ENCODE measurements around the gene LBHD2. TPM values are rescaled to one million over a fixed set of nuclear protein-coding genes. Genes with fewer than 3 reads are reported as not detected.

Gene LBHD2
- total and polyA plus RNA-seq, 10 of the 15 experiments (the other 5 are each of a cell fraction or from before 2014, with no cell fraction given): not detected

DNA sequence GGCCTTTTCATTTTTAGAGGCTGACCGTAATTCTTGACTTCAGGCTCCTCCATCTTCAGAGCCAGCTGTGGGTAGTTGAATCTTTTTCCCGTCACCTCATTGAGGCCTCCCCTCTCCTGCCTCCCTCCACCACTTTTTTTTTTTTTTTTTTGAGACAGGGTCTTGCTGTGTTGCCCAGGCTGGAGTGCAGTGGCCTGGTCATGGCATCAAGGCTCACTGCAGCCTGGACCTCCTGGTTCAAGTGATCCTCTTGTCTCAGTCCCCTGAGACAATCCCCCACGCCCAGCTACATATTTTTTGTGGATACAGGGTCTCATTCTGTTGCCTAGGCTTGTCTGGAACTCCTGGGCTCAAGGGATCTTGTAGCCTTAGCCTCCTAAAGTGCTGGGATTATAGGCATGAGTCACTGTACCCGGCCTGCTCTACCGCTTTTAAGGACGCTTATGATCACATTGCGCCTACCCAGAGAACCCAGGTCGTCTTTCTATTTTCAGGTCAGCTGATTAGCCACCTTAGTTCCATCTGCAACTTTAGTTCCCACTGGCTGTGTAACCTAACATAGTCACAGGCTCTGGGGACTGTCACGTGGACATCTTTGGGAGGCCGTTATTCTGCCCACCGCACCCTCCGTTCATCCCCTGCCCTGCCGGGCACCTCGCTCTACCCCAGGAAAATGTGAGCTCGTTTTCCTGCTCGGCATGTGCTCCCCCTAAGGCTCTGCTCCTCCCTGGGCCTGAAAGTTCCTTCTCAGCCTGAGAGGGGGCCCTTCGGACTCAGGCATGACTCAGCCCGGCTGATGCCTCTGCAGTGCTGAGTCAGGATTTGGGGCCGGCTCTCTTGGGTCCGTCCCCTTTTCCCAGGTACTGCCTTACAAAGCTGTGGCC lies 52.6 kb downstream of the LBHD2 start:
- no peak overlapping the region for H3K9ac ChIP-seq (ENCODE audit: control insufficient read depth, insufficient read depth, low read length)
- peaks cover 3 to 9% of the 10 kb centered on the region in 2 experiments; a peak in 3 of 4 replicates for H3K36me3 ChIP-seq (ENCODE audit: control insufficient read depth in 2 of 2, insufficient read depth in 2 of 2, low read length in 1 of 2)
- H4K20me1 ChIP-seq (ENCODE audit: control insufficient read depth, insufficient read depth): no peaks in the 10 kb centered on the region
- FAIRE-seq (no peak), ATAC-seq (no peak), DNase-seq (ENCODE audit: low read depth, low spot score) (no peak)
- intact Hi-C loops (cut with micrococcal nuclease; ENCODE audit: unreplicated experiment): no loop called here
- 75% methylated on average over 20 of the region's 20 CpGs for WGBS (ENCODE audit: insufficient coverage, insufficient replicate concordance, low lambda C conversion rate, missing lambda C conversion rate)
- H2AFZ ChIP-seq (ENCODE audit: control insufficient read depth, low read depth, low read length): no peak overlapping the region
- ChIA-PET CTCF (interaction anchor here (0.6 to 8.6 kb wide), 4 partner anchors 21 to 193 kb away, joined by 3 to 176 read pairs (median 5); no protein-coding TSS in a partner anchor), RAD21 (ENCODE audit: unreplicated experiment) (interaction anchor here (1.5 kb wide), 1 partner anchor 32 kb away, joined by 7 read pairs; no protein-coding TSS in a partner anchor), POLR2A (no interaction called here), SMC1A (ENCODE audit: uncharacterized antibody, unreplicated experiment) (interaction anchor here (2.2 kb wide), 1 partner anchor 31 kb away, joined by 12 read pairs; no protein-coding TSS in a partner anchor)
- no peaks in the 10 kb centered on the region for H3K27me3 ChIP-seq (replicated peaks in 1 of 2; ENCODE audit: control insufficient read depth in 2 of 2, insufficient read depth in 2 of 2, low read length in 1 of 2)
- no peaks in the 10 kb centered on the region for H3K79me2 ChIP-seq (ENCODE audit: control insufficient read depth, insufficient read depth, low read length)
- H3K9me3 ChIP-seq (replicated peaks; ENCODE audit: control insufficient read depth, insufficient read depth, low read length): no peaks in the 10 kb centered on the region
- H3K4me2 ChIP-seq (ENCODE audit: control insufficient read depth, insufficient read depth): no peak overlapping the region
- TF ChIP-seq WRNIP1 (IDR thresholded peaks at IDR 0.05; ENCODE audit: borderline replicate concordance, low read depth, low read length) (no peak), HDAC6 (IDR thresholded peaks at IDR 0.05; ENCODE audit: unreplicated experiment) (no peak), RAD21 (IDR thresholded peaks at IDR 0.05; ENCODE audit: insufficient read depth, low read depth, low read length) (no peak), TCF12 (IDR thresholded peaks at IDR 0.05; ENCODE audit: low read depth, low read length) (no peak), CHD1 (IDR thresholded peaks at IDR 0.05; ENCODE audit: low read depth, low read length) (no peak), RCOR1 (conservative IDR thresholded peaks at IDR 0.05; ENCODE audit: low read depth, low read length) (no peak), CEBPB (IDR thresholded peaks at IDR 0.05; ENCODE audit: borderline replicate concordance in 1 of 2, low read depth in 2 of 2, low read length in 2 of 2) (no peak), RB1 (IDR thresholded peaks at IDR 0.05; ENCODE audit: borderline replicate concordance) (no peak), ZSCAN29 (IDR thresholded peaks at IDR 0.05) (no peak), STAT3 (IDR thresholded peaks at IDR 0.05; ENCODE audit: low read depth, low read length) (no peak), CHD4 (IDR thresholded peaks at IDR 0.05) (no peak), SUZ12 (IDR thresholded peaks at IDR 0.05; ENCODE audit: unreplicated experiment) (no peak)
- TF ChIP-seq, protein P1, sequence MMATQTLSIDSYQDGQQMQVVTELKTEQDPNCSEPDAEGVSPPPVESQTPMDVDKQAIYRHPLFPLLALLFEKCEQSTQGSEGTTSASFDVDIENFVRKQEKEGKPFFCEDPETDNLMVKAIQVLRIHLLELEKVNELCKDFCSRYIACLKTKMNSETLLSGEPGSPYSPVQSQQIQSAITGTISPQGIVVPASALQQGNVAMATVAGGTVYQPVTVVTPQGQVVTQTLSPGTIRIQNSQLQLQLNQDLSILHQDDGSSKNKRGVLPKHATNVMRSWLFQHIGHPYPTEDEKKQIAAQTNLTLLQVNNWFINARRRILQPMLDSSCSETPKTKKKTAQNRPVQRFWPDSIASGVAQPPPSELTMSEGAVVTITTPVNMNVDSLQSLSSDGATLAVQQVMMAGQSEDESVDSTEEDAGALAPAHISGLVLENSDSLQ (IDR thresholded peaks at IDR 0.05): no peak
- H3K4me1 ChIP-seq (ENCODE audit: control insufficient read depth, insufficient read depth, low read length): peaks cover 15% of the 10 kb centered on the region
- in situ Hi-C loops (cut with MboI): no loop called here
- no peak overlapping the region for H3K4me3 ChIP-seq
- H3K27ac ChIP-seq (ENCODE audit: control insufficient read depth, insufficient read depth): no peak overlapping the region
- TSS peak; percentile 84 for BruUV-seq (replicated peaks)
